ENCODE results near the gene ZNF608.

GRCh38 chr5:124745928-124746915, at the start of gene ZNF608:
- TF ChIP-seq CTCF (IDR thresholded peaks at IDR 0.05) (peak in 1 of 3 experiments; percentile 19), POLR2A (IDR thresholded peaks at IDR 0.05; ENCODE audit: low read depth) (no peak), POLR2AphosphoS5 (IDR thresholded peaks at IDR 0.05) (peak in 1 of 2 donors; percentile 55)
